Measurements from ENCODE around the gene CT47C1.
A peak's percentile ranks its signal among the peaks of the same experiment; 100 is the strongest.
"Not testable (repeated sequence)": the region's sequence is repeated elsewhere in the genome, so short reads cannot be mapped to it uniquely, and the experiment has no call there.

CT47C1 gene
- 0 reads per million in 2 donors for total RNA-seq

DNA sequence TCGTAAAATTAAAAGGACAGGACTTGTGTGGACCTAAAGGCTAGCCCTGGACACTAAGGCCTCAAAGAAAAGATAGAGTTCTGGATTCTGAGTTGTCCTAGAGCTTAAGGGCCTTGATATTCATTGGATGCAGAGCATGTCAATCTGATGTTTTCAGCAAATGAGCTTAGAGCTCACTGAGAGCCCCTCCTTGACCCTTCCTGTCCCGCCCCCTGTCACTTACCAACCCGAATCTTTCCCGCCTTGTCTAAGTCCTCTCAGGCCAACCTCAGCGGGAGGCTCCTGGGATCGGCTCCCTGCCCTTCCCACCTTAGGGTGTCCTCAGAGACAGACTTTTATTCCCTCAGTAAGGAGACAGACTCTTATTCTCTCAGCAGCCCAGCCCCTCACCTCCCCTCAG, at the start of gene CT47C1:
TSS of gene CT47C1 (plus strand) at position 250 of the 400 bp plus-strand sequence. CDS start 233 bp downstream, outside the sequence.
- DNase-seq = no peak

DNA sequence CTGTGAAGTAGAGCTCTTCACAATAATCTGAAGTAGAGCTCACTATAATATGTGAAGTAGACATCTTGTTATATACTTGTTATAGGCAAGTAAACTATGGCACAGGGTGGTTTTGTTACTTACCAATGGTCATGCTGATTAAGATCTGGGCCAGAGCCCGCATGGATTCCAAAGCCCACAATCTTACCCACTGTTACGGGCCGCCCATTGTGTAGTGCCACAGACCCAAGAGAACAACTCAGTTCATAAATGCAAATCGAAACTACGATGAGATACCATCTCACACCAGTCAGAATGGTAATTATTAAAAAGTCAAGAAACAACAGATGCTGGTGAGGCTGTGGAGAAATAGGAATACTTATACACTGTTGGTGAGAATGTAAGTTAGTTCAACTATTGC, 46.9 kb upstream of the CT47C1 start:
- no peak for DNase-seq

DNA sequence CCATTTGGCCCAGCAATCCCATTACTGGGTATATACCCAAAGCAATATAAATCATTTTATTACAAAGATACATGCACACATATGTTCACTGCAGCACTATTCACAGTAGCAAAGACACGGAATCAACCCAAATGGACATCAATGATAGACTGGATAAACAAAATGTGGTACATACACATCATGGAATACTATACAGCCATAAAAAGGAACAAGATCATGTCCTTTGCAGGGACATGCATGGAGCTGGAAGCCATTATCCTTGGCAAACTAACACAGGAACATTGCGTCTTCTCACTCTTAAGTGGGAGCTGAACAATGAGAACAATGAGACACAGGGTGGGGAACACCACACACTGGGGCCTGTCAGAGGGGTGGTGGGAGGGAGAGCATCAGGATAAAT, 46.4 kb upstream of the CT47C1 start:
- DNase-seq = not testable (repeated sequence)

DNA sequence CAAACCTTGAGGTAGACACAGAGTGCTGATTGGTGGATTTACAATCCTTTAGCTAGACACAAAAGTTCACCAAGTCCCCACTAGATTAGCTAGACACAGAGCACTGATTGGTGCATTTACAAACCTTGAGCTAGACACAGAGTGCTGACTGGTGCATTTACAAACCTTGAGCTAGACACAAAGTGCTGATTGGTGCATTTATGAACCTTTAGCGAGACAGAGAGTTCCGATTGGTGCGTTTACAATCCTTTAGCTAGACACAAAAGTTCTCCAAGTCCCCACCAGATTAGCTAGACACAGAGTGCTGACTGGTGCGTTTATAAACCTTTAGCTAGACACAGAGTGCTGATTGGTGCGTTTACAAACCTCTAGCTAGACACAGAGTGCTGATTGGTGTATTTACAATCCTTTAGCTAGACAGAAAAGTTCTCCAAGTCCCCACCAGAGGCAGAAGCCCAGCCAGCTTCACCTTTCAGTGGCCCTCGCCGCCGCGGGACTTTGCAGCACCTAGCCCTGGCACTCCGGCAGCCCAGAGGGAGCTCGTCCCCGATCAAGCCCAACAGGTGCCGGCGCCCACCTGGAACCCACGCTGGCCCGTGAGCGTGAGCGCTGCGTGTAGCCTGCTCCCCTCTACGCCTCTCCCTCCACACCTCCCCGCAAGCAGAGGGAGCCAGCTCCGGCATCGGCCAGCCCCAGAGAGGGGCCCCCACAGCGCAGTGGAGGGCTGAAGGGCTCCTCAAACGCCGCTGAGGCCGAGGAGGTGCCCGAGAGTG, 44.6 kb upstream of the CT47C1 start:
- DNase-seq = not testable (repeated sequence)

DNA sequence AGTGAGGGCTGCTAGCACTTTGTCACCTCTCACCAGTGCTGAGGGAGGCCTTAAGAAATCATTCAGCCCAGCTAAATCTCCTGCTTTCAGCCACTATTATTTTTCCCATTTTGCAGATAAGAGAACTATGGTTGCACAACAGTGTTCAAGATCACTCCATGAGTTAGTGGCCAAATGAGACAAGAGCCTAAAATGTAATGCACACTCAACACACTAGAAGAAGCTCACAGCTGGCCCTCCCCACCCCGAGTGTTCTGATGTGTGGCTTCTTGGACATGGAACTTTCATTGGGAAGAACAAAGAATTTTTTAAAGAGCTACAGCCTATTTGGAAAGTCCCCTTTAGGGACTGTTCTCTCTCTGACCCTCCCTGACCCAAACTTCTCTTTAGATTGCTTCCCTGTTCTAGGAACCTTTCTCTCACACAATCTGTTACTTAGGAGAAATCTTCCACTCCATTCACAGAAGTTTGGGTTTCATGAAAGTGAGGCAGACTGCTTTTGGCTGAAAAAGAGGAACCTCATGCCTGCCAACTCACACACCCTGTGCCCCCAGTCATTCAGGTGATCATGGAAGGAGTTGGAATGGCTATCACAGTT, 44.0 kb upstream of the CT47C1 start:
- DNase-seq = no peak

DNA sequence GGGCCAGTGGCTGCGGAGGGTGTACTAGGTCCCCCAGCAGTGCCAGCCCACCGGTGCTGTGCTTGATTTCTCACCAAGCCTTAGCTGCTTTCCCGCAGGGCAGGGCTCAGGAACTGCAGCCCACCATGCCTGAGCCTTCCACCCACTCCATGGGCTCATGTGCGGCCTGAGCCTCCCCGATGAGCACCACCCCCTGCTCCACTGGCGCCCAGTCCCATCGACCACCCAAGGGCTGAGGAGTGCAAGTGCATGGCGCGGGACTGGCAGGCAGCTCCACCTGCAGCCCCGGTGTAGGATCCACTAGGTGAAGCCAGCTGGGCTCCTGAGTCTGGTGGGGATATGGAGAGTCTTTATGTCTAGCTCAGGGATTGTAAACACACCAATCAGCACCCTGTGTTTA, 43.1 kb upstream of the CT47C1 start:
- DNase-seq = not testable (repeated sequence)

DNA sequence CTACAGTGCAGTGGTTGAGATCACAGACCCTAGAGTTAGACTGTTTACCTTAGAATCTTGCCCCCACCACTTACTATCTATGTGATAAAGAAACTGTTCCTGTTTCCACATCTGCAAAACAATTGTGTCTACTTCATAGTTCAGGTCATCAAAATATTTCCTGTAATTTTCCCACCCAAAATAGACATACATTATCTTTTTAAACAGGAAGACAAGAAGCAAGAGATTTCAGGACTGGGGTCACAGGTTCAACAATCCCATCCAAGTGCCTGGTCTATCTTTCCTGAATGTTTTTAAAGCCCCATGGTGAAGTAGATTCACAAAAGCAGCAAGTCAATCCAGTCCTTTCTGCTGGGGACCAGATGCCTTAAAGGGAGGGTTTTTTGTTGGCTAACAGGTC, 41.8 kb upstream of the CT47C1 start:
- DNase-seq = no peak

DNA sequence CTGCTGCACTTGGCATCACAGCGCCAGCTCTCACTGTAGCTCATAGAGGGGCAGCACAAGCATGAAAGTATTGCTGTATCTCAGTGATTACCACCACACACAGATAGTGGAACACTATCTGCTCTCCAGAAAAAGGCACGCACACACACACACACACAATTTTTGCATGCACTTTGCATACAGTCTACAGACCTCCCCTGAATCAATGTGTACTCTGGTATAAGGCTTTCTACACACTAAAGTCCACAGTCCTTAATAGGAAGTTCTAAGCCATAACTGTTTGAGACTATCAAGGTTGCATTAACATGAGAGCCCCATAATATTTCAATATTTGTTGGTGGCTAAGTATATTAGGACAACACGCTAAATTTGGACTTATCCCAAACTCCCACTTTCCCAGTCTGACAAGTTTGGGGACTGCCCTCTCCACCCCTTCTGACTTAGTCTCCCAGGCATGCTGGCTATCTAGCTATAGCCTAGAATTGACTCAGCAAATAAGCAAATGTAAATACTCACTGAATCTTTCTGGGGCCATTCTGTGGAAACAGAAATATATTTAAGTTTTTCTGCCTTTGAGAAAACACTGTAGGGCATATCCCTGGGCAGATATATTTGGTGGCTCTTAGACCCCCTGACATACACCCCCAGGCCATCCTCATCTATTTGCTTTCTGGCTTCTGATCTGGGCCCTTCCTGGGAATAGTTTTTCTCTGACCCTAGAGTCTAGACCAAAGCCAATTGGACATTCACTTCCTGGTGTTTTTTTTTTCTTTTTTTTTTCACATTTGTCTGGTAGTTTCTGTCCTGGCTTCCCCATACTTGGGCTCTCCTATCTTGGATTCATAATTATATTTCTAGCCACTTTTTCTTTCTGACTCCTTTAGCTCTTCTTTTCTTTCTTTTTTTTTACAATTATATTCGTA, 36.4 kb upstream of the CT47C1 start:
- DNase-seq = no peak

DNA sequence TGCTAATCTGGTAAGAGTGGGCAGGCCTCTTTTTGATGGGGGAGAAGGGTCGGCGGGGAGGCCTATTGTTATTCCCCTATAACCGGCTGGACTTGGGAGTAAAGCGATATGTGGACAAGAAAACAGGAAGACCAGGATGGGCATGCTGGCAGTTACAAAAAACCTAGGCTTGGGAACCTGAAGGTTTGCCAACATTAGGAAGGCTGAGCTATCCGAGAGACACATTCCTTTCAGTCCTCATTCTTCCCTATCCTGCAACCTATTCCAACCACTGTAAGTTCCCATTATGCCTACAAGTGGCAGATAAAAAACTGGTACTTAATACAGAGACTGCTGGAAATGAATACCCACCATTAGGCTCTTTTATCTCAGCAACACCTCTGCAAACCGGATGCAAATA, 32.4 kb upstream of the CT47C1 start:
- no peak for DNase-seq

DNA sequence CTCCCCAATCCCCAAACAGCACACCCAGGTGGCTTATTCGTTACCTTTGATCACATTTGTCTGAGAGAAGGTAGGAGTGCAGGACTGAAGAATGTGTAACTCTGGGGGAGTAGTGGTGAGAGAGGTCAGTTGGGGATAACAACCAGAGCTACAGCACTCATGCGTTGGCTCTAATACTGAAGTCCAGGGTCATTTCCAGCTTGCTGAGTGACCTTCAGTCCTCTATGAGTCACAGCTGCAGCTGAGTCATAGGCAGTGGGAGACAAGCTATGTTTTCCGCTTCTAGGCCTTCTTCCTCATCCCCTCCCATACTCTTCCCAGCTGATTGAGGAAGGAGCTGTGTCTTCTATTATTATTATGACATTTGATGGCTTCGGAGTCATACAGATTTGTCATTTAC, 31.6 kb upstream of the CT47C1 start:
- DNase-seq = no peak

DNA sequence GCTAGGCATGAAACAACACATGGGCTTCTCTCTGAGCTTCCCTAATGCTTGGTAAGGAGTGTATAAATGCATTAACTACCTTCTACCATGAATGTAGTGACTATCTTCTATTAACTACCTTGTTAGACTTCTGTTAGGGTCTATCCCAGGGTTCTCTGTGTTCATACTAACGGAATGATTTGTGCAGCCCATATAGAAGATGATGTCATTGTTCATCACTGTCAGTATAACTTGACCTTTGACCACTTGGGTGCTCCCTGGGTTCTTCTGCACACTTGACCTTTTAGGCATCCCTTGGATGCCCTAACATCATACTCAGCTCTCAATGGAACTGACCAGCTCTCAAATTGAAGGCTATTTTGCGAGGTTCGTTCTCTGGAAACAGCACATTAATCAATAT, 30.8 kb upstream of the CT47C1 start:
- no peak for DNase-seq

DNA sequence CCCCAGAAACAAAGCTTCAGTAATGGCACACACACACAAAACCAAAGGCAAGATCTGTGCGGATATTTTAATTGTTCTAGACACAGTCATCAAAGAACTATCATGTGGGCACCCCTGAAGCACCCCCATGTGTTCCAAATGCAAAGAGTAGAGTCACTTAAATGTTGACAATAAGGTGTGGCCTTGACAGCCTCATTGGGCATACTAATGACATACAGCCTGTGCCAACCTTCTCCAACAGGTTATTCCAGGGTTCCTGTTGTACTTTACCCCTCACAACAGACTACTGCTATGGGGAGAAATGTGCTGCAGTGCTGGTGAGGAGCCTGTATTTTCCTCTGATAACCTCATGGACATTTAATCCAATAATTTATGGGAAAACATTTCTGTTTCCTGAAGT, 29.8 kb upstream of the CT47C1 start:
- DNase-seq = no peak

DNA sequence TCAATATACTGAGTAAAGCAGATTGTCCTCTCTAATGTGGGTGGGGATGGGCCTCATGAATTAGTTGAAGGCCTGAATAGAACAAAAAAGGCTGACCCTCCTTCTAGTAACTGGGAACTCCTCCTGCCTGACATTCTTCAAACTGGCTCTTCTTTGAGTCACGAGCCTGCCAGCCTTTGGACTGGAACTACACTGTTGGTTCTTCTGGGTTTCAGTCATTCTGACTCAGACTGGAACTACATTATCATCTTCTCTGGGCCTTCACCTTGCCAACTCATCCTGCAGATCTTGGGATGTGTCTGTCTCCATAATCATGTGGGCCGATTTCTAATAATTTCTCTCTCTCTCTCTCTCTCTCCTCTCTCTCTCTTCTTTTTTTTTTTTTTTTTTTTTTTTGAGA, 26.9 kb upstream of the CT47C1 start:
- no peak for DNase-seq

DNA sequence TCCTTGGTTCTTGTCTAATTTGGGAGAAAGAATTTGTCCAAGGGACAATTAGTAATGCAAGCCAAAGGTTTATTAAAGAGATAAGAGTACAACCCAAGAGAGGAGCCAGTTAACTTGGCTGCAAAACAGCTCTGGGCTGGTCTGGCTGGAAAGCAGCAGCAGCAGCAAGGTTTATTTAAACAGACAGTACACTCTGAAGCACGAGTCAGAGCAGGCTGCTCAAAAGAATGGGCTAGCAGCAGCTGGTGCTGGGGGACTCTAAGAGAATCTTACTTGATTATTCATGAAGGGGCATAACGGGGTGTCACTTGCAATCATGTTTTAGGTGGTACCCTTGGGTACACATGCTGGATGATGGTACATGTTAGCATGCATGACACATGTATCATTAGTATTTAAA, 17.1 kb upstream of the CT47C1 start:
- DNase-seq = no peak

DNA sequence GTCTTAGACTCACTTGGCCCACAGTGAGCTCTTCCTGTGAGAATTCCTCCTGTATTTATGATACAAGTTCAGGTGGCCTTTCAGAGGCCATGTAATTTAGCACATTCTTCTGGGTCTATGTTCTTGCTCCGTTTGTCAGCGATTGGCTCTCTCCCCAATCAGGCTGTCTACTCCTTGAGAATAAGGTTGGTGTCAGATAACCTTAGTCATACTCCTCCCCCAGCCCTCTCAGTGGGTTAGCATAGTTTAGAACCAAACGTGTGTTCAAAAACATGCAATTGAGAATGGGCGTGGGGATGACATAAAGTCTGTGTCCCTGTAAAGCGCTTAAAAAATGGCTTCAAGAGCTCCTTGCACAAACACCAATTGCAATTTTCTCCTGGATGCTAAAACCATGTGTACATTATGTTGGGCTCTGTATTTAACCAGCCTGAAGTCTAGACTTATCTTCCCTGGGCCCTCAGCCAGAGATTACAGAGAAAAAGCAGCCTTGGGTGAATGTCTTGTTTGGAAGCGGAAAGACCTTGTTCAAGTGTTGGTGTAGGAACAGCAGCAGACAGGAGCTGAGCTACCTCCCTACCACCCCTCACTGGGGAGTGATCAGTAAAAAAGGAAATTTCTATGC, 9.9 kb upstream of the CT47C1 start:
- no peak for DNase-seq

DNA sequence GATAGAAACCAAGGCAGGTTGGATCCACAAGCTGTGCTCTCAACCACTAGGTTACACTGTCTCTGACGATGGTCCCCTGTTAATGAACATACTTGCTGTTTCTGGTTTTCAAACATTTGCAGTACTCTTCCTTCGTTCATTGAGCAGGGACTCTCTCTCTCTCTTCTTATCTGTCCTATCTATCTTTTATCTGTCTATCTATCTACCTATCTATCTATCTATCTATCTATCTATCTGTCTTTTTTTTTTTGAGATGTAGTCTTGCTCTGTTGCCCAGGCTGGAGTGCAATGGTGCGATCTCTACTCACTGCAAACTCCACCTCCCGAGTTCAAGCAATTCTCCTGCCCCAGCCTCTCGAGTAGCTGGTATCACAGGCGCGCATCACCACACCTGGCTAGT, 9.4 kb upstream of the CT47C1 start:
- no peak for DNase-seq

DNA sequence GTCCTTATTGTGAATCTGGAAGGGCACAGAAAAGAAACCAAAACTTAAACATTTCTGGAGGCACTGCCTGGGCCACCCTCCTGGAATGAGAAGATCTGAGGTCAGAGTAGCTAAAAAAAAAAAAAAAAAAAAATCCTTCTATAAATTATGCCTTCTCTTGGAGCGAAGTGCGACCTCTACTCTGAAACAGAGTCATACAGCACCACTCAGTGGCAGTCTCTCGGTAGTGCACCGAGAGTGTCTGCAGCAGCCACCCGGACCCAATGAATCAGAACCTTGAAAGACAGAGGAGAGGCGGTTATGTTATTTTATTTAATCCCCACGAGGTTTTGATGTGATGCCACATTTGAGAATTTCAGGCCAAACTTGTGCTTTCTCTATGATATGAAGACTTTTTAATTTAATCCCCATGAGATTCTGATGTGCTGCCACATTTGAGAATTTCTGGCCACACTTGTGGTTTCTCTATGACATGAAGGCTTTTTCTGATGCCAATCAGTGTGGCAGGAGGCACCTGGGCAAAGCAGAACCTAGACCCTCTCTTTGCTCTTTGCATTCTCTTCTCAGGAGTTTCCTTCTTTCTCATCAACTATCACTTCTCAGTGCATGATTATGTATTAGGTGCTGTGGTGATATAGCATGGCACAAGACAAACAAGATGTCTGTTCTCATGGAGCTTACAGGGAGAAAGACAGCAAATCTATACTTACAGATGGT, 5.6 kb upstream of the CT47C1 start:
- peak in 3 of 5 experiments; percentile 4 to 11 (median 9) for DNase-seq

DNA sequence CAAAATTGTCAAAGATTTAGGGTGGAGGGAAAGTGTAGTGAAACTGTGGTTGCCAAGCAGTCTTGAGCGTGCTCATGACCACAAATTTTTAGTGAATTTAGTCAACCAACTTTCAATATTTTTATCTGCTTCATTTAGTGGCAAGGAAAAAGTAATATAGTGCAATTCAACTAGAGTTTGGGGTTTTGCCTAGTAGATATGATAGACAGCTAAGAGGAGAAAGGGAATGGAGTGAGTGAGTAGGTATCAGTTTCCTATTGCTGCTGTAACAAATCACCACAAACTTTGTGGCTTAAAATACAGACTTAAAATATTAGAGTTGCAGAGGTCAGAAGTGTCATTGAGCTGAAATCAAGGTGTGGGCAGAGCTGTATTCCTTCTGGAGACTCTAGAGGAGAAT, 3.7 kb upstream of the CT47C1 start:
- peak in 1 of 5 experiments; percentile 20 for DNase-seq

DNA sequence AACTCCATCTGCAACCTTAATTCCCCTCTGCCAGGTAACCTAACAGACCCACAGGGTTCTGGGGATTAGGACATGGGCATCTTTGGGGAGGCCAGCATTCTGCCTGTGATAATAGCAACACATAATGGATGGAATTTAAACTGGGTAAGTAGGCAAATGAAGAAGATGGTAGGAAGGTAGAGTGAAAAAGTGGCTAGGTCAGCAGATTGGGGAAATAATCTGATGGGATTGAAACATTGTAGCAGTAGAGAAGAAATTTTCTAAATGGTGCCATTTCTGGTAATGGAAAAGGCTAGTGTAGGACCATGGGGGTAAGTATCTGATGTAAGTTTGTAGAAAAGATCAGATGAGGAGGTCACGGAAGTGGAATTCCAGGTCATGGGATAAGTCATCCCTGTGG, 3.0 kb upstream of the CT47C1 start:
- DNase-seq = no peak

DNA sequence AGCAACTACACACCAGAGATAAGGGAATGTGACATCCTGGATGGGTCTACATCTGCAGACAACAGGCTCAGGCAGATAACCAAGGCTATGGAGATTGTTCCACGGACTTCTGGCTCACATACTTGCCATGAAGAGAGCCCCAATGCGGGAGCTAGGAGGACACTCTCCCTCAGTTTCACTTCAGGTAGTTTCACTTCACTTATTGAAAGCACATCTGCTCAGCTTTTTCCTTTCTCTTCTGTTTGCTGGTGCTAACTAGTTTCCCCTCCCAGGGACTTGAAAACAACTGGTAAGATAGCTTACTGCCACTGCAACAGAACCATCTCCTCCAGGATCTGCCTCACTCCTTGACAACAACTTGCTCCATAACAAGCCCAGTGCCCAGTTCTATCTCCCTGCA, 1.4 kb upstream of the CT47C1 start:
- DNase-seq = no peak

DNA sequence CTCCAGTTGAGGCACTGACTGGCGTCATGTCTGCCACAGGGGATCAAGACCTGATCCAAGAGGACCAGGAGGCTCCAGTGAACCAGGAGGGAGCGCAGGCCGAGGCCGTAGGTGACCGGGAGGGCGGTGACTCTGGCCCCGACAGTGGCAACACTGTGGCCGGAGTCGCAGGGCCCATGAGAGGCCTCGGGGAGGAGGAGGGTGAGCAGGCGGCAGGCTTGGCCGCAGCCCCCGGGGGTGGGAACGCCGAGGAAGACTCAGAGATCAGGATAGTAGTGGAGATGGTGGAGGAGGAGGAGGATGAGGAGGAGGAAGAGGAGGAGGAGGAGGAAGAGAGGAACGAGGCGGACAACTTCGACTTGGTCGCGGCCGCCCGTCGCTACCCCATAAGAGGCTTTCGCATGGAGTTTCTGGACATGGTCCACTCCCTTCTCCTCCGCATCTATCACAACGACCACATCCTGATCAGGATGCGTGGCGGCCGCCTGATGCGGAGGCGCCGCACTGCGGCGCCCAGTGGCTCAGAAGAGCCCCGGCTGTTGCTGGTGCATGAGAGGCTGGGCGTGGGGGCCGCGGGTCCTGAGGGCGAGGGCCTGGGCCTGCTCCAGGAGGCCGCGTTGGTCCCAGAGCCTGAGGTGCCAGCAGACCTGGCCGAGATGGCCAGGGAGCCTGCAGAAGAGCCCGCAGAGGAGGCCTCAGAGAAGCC, 560 bp downstream of the CT47C1 start:
- DNase-seq = no peak

DNA sequence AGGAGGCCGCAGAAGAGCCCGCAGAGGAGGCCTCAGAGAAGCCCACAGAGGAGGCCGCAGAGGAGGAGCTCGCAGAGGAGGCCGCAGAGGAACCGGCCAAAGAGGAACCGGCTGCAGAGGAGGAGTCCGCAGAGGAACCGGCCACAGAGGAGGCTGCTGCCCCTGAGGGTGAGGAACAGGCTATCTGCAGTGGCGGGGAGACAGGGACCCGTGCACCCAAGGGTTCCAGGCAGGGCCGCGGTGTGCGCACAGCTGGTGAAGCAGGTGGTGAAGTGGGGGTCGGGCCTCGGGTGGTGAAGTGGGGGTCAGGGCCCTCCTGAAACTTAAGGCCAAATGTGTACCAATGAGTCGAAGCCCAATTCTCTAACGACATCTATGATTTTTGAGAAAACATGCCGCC, 1.1 kb downstream of the CT47C1 start:
- no peak for DNase-seq
